NB4 (cell line): ENCODE results near the gene FAM120AOS.

Experiments
- DNase-seq: peaks from one replicate; pipeline ENCODE4 v3.0.0; 2010; ENCODE audit warnings: low read depth
- H3K4me3 ChIP-seq: one replicate; pipeline ENCODE4 v1.5.1; 2011; ENCODE audit warnings: mild to moderate bottlenecking, low read depth, low read length, moderate library complexity
- CTCF ChIP-seq: IDR thresholded peaks from one replicate; pipeline ENCODE4 v1.5.1; 2012; ENCODE audit warnings: low read depth, low read length
- MAX ChIP-seq: IDR thresholded peaks from 2 replicates; pipeline ENCODE4 v1.6.1; 2011; ENCODE audit warnings: low read depth, low read length
- MYC ChIP-seq: IDR thresholded peaks from 2 replicates; pipeline ENCODE4 v1.6.1; 2011; ENCODE audit warnings: low read depth, low read length
- POLR2A ChIP-seq: IDR thresholded peaks from 2 replicates; pipeline ENCODE4 v1.6.1; 2011; ENCODE audit warnings: mild to moderate bottlenecking; ENCODE audit not compliant: insufficient read length; ENCODE audit errors: extremely low read depth

FAM120AOS gene

GRCh38 chr9:93466416-93467061 lies 13.2 kb upstream of the FAM120AOS start:
- DNase-seq, result no peak
- TF ChIP-seq CTCF, result no peak
- TF ChIP-seq MYC, result no peak
- TF ChIP-seq MAX, result no peak
- no peak for TF ChIP-seq POLR2A
- H3K4me3 ChIP-seq, result no peak overlapping the region

- TF ChIP-seq MYC, result no peak
- no peak for TF ChIP-seq POLR2A
- TF ChIP-seq MAX, result no peak
- no peak for TF ChIP-seq CTCF
- H3K4me3 ChIP-seq, result no peak overlapping the region
- DNase-seq, result no peak
Observed at GRCh38 chr9:93465855-93466254, 12.5 kb upstream of the FAM120AOS start.

- peak; percentile 63 for DNase-seq
- TF ChIP-seq CTCF, result no peak
- TF ChIP-seq MAX, result no peak
- TF ChIP-seq MYC, result no peak
- TF ChIP-seq POLR2A, result no peak
- H3K4me3 ChIP-seq, result no peak overlapping the region
Observed at GRCh38 chr9:93464876-93465275, 11.5 kb upstream of the FAM120AOS start.

- peak; percentile 55 for DNase-seq
- H3K4me3 ChIP-seq, result no peak overlapping the region
- no peak for TF ChIP-seq POLR2A
- TF ChIP-seq MAX, result no peak
- TF ChIP-seq MYC, result no peak
- no peak for TF ChIP-seq CTCF
Observed at GRCh38 chr9:93464395-93464794, 11.0 kb upstream of the FAM120AOS start.

GRCh38 chr9:93463638-93464248 lies 10.4 kb upstream of the FAM120AOS start:
- H3K4me3 ChIP-seq, result no peak overlapping the region
- no peak for DNase-seq
- TF ChIP-seq CTCF, result no peak
- TF ChIP-seq POLR2A, result no peak
- no peak for TF ChIP-seq MYC
- TF ChIP-seq MAX, result no peak
